ENCODE results near the gene ADARB2.

Gene ADARB2

GRCh38 chr10:1579671-1580070, 157.7 kb downstream of the ADARB2 start:
- no peak for DNase-seq

DNA sequence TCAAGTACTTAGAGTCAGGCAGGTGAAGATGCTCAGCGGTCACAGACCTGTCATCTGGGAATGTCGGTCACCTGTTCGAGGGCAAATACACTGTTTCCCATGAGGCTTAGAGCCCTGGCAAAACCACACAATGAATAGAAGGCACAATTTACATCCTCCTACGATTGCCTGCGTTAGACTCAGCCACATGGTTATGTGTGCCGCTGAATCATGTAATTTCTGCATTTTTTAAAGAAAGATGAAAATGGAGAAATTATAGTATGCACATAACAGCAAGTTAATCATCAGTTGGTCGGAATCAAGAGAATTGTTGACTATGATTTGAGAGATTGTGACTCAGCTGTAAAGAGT, 158.2 kb downstream of the ADARB2 start:
- DNase-seq, result no peak

DNA sequence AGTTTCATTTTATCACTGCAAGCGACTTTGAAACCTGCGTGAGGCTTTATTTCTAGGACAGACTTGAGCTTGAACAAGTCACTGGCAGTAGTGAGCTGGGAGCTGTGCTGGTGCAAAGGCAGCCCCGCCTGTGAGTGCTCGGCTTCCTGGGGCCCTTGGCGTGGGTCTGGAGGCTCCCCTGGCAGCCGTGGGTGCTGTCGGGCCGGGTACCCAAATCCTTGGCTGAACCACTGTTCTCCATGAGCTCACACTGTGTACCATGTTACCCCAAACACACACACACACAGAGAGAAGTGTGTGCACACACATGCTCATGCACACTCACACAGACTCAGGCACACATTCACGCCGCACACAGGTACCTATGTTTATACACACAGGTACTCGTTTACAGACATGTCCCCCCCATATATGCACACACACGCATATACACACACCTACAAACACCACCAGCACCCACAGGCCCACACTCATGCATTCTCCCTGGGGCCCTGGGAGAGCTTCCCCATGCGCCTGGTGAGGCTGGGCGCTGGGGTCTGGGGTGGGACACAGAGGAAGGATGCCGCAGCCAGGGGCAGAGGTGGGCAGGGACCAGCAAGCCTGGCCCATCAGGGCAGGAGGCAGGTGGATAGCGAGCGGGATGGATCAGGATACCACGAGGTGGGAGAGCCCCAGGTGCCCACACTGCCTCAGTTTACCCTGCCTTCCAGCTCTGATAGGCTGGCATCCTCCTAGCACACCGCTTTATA, 158.8 kb downstream of the ADARB2 start:
- no peak for DNase-seq

DNA sequence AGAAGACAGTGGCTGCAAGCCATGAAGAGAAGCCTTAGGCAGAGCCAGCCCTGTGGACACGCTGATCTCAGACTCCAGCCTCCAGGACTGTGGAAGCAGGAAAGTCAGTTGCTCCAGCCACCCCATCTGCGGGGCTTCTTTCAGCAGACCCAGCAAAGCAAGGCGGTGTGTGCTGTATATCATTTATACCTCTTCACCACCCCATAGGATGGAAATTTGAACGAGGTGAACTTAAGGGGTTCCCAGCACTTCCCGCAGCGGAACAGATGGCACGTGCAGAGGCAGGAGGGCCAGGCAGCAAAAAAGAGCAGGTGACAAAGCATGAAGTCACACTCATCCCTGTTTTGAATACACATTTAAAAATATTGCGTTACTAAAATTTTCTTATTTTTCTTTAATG, 159.4 kb downstream of the ADARB2 start:
- DNase-seq, result no peak

- DNase-seq, result no peak
Measured at GRCh38 chr10:1577373-1577770, 160.0 kb downstream of the ADARB2 start.

DNA sequence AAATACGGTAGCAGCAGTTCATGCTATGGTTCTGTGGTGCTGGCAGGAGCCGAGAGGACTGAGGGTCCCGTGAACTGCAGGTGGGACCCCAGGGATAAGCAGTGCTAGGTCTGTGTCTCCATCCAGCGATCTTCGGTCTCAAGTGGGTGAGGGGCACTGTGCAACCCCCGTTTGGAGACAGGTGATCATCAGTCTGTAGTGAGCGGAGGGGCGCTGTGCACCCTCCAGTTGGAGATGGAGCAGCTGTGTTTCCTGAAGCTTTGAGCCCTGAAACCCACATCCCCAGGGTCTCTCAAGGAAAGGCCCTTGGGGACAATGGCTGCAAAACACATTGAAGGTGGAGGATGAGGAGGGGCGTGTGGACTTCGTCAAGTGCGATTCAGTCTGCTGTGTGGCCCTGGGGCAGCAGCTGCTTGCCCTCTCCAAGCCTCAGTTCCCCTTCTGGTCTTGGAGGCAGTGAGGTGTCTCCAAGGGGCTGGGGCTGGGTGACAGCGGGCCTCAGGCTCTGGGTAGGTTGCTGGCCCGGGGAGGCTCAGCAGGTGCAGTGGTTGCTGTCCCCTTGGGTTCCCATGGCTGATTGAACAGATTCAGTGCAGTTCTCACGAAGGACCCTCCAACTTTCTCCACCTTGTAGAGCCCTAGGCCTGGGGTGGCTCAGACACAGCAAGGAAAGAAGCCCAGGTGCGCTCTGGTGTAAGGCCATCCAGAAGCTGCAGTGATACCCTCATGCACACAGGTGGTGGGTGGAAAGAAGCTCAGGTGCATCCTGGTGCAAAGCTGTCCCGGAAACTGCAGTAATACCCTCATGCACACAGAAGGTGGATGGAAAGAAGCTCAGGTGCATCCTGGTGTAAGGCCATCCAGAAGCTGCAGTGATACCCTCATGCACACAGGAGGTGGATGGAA, 160.6 kb downstream of the ADARB2 start:
- no peak for DNase-seq

- no peak for DNase-seq
Measured at GRCh38 chr10:1575481-1576244, 161.7 kb downstream of the ADARB2 start.

DNA sequence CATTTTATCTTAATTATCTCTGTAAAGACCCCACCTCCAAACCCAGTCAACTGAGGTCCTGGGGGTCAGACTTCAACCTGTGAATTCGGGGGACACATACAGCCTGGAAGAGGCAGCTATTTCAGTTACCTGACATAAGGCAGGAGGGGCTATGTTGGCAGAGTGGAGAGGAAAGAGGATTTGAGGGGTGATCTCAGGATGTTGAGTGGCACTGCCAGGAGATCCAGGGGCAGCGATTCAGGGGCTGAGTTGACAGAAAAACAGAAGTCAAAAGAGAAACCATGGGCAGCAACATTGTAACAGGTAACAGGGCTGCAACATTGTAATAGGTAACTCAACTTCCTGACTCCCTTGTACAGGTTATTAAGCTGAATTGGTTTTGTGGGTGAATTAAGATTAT, 162.6 kb downstream of the ADARB2 start:
- no peak for DNase-seq

GRCh38 chr10:1573981-1574380, 163.3 kb downstream of the ADARB2 start:
- DNase-seq, result no peak

- DNase-seq, result no peak
Measured at GRCh38 chr10:1573334-1573969, 163.9 kb downstream of the ADARB2 start.

DNA sequence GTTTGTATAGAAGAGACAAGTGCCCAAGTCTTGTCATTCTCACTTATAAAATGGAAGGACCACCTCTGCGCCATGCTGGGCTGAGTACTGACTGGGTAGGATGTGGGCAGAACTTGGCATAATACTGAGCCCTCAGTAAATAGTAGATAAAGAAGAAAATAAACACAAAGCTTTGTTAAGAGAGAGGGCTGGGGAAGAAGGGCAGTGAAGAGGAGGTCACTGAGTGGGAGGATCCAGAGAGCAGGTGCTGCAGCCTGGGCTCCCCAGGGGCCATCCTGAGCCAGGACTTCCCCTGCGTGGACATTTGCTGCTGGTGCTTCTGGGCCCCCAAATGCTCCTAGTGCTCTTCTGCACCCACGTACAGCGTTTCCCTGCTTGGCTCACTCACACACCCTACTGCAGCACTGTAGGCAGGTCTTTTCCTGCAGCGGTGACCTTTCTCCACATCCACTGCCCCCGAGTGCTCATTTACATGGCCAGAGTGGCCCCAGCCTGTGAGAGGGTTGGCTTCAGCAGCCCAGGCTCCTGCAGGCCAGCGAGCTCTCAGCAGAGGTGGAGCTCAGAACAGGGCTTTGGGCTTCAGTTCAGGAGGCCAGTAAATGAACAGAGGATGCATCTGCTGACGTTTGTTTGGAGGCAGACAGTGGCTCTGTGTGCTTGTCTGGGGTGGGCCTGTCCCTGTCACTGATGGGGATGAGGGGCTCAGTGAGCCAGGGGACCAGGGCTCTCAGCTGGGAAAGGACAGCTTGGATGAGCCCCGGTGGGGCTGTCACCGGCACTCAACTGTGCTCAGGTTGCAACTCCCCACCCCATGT, 164.6 kb downstream of the ADARB2 start:
- no peak for DNase-seq

DNA sequence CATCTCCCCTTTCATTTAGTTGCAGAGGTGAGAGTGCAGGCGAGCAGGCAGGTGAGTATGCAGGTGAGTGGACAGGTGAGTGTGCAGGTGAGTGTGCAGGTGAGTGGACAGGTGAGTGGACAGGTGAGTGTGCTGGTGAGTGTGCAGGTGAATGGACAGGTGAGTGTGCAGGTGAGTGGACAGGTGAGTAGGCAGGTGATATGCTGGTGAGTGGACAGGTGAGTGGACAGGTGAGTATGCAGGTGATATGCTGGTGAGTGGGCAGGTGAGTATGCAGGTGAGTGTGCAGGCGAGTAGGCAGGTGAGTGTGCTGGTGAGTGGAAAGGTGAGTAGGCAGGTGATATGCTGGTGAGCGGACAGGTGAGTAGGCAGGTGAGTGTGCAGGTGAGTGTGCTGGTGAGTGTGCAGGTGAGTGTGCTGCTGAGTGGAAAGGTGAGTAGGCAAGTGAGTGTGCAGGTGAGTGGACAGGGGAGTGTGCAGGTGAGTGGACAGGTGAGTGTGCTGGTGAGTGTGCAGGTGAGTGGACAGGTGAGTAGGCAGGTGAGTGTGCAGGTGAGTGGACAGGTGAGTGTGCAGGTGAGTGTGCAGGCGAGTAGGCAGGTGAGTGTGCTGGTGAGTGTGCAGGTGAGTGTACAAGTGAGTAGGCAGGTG, 165.6 kb downstream of the ADARB2 start:
- no peak for DNase-seq

GRCh38 chr10:1570416-1571051, 166.8 kb downstream of the ADARB2 start:
- DNase-seq, result no peak

DNA sequence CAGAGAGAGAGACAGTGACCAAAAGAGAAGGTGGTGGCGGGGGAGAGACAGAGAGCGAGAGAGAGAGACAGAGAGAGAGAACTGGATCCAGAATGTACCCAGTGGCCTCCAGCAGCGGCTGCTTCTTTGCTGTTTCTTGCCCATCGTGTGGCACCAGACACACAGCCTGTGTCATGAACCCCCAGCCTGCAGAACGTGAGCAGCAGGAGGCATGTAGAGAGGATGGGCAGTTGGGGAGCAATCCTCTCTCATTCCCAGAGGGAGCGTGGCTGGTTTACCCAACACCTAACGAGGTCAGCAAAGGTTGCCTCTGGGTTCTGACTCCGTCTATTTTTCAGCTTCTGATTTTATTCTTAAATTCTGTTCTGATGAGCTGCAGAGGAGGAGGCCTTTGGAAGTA, 168.1 kb downstream of the ADARB2 start:
- no peak for DNase-seq

- no peak for DNase-seq
Measured at GRCh38 chr10:1567742-1568495, 169.4 kb downstream of the ADARB2 start.

DNA sequence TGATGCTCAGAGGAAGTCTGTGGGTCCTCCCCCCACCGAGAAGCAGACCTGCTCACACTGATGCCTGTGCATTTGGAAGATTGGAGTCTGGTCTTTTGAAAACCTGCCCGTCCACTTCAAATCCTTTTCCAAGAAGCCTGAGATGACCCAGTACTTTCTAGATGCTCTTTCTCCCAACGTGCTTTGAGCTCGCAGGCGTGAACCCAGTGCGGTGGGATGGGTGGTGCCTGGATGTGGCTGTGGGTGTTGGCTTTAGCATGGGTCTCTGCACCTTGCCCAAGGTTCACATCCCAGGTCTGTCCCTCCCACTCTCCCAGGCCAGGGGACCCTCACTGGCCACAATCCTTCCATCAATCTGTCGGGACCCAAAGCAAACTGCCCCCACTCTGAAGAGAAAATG, 170.2 kb downstream of the ADARB2 start:
- no peak for DNase-seq

GRCh38 chr10:1564791-1565190, 172.5 kb downstream of the ADARB2 start:
- no peak for DNase-seq

DNA sequence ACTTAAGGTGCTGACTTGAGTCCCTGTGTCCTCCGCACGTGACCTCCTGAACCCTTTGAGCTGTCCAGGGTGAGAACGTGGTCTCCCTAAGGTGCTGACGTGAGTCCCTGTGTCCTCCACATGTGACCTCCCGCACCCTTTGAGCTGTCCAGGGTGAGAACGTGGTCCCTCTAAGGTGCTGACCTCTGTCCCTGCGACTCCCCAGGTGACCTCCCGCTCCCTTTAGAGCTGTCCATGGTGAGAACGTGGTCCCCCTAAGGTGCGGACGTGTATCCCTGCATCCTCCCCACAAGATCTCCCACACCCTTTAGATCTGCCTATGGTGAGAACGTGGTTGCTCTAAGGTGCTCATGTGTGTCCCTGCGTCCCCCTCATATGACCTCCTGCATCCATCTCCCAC, 174.3 kb downstream of the ADARB2 start:
- no peak for DNase-seq

GRCh38 chr10:1561731-1562337, 175.5 kb downstream of the ADARB2 start:
- DNase-seq, result no peak

Measured in DMS 273 treated with DMSO at 0.1 percent for 48 hours (cell line).